Activated CD4-positive, alpha-beta T cell treated with anti-CD3 and anti-CD28 coated beads, Interleukin-2, amount 50 U/mL, for 48 hours (primary cell): Measurements from ENCODE around the gene RS1.

ENCODE experiments used
- DNase-seq, 2 experiments: peaks; one replicate each; pipeline ENCODE4 v3.0.0-alpha.2; 2020

The RS1 gene

DNA sequence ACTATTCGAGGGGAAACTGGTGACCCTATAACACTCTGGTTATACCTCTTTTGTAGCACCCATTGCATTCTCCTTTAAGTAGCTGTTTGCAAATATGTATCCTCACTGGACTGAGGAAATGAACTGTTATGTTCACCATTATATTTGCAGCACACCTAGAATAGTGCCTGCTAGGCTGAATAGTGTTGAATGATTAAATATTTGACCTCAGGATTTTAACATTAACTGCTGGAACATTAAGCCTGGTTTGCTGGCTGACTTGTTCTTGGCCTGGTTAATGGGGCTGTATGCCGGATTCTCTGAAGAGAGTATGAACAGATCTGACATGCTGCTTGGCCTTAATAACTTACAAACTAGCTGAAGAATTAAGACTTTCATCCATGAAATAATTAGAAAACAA lies 80.1 kb downstream of the RS1 start:
- DNase-seq, result no peak
